Activated naive CD4-positive, alpha-beta T cell treated with Interleukin-2 at 50 U/mL for 16 hours (primary cell): ENCODE results near the gene ELFN1.
"Not testable (repeated sequence)": the region's sequence is repeated elsewhere in the genome, so short reads cannot be mapped to it uniquely, and the experiment has no call there.

Source experiments
- DNase-seq: peaks from one replicate; pipeline ENCODE4 v3.0.0-alpha.2; 2020

Gene ELFN1

GRCh38 chr7:1762238-1762945, 92.3 kb downstream of the ELFN1 start:
- no peak for DNase-seq

- DNase-seq: no peak
Measured at GRCh38 chr7:1763033-1763432, 93.0 kb downstream of the ELFN1 start.

- not testable (repeated sequence) for DNase-seq
Measured at GRCh38 chr7:1763911-1764310, 93.8 kb downstream of the ELFN1 start.

GRCh38 chr7:1765336-1765735, 95.3 kb downstream of the ELFN1 start:
- no peak for DNase-seq

GRCh38 chr7:1767524-1767923, 97.4 kb downstream of the ELFN1 start:
- no peak for DNase-seq

- DNase-seq: no peak
Measured at GRCh38 chr7:1768832-1769231, 98.8 kb downstream of the ELFN1 start.

- DNase-seq: no peak
Measured at GRCh38 chr7:1769286-1770200, 99.5 kb downstream of the ELFN1 start.

GRCh38 chr7:1770331-1770730, 100.3 kb downstream of the ELFN1 start:
- no peak for DNase-seq

GRCh38 chr7:1775389-1775788, 105.3 kb downstream of the ELFN1 start:
- DNase-seq: no peak

- no peak for DNase-seq
Measured at GRCh38 chr7:1777122-1777521, 107.0 kb downstream of the ELFN1 start.

GRCh38 chr7:1779445-1779844, 109.4 kb downstream of the ELFN1 start:
- DNase-seq: no peak

GRCh38 chr7:1781369-1781768, 111.3 kb downstream of the ELFN1 start:
- DNase-seq: no peak

GRCh38 chr7:1785839-1786238, 115.8 kb downstream of the ELFN1 start:
- DNase-seq: no peak

- DNase-seq: no peak
Measured at GRCh38 chr7:1787241-1787640, 117.2 kb downstream of the ELFN1 start.

GRCh38 chr7:1787681-1788235, 117.7 kb downstream of the ELFN1 start:
- no peak for DNase-seq

GRCh38 chr7:1794888-1795542, 124.9 kb downstream of the ELFN1 start:
- no peak for DNase-seq
